ENCODE measurements around the gene IFNL2. TPM values are rescaled to one million over a fixed set of nuclear protein-coding genes. Genes with fewer than 3 reads are reported as not detected.
"Not testable (repeated sequence)": the region's sequence is repeated elsewhere in the genome, so short reads cannot be mapped to it uniquely, and the experiment has no call there.

The IFNL2 gene
- total RNA-seq (2021; ENCODE audit: unreplicated experiment) (0.33 TPM), Bru-seq, nascent RNA (percentile 19 among the genes with signal in this experiment), BruChase-seq, experiment 1, labeled RNA remaining after a 2-hour chase (percentile 19 among the genes with signal in this experiment), BruChase-seq, experiment 2, labeled RNA remaining after a 6-hour chase (percentile 18 among the genes with signal in this experiment)
- polyA plus RNA-seq (2012; ENCODE audit: insufficient read length) = not detected
- long read RNA-seq = 0 reads

DNA sequence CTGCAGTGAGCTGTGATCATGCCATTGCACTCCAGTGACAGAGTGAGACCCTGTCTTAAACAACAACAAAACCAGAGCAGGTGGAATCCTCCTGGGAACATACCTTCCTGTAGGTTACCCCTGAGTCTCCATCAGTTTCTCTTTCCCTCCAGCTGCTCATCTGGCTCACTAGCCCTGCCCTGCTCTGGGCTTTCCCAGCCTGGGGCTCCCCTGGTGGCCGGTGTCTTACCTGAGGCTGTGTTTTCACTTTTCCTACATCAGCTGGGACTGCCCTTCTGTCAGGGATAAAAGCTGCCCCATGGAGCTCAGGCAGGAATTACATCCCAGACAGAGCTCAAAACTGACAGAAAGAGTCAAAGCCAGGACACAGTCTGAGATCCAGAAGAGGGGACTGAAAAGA lies at the start of gene IFNL2:
TSS of gene IFNL2 (plus strand) at position 312 of the 400 bp plus-strand sequence. CDS start 173 bp downstream, outside the sequence.
- intact Hi-C loops (cut with micrococcal nuclease; ENCODE audit: unreplicated experiment); H3K9me3 ChIP-seq (ENCODE audit: control insufficient read depth, insufficient read depth, low read depth, low read length); H3K4me3 ChIP-seq (ENCODE audit: low read depth in 2 of 2, low read length in 2 of 2); POLR2A ChIA-PET; H3K36me3 ChIP-seq (ENCODE audit: control insufficient read depth, insufficient read depth, low read length); H3K27ac ChIP-seq (ENCODE audit: low read length); H3K27me3 ChIP-seq (ENCODE audit: control insufficient read depth, insufficient read depth, low read length); H3K4me1 ChIP-seq (ENCODE audit: control insufficient read depth, insufficient read depth, low read length); BruUV-seq (replicated peaks); in situ Hi-C loops (cut with HindIII; ENCODE audit: low pct_unique_long_range_greater_than_20kb, low sequenced_read_pairs); DNase-seq (ENCODE audit: low read depth, low spot score): not testable (repeated sequence)
- CTCF ChIA-PET = interaction anchor here (1.0 to 1.3 kb wide), 2 partner anchors 28 to 525 kb away, joined by 3 to 4 read pairs; partner anchors contain the start of gene IFNL1
- peak; percentile 85 for ATAC-seq

DNA sequence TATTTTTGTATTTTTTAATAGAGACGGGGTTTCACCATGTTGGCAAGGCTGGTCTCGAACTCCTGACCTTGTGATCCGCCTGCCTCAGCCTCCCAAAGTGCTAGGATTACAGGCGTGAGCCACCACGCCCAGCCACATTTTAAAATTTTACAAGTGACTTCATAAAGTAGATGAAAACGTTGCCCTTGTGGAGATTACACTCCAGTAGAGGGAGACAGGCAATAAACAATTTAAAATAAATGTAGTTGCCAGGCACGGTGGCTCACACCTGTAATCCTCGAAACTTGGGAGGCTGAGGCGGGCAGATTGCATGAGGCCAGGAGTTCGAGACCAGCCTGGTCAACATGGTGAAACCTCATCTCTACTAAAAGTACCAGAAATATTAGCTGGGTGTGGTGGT lies 49.1 kb upstream of the IFNL2 start:
- H3K36me3 ChIP-seq (ENCODE audit: control insufficient read depth, insufficient read depth, low read length); ATAC-seq; BruUV-seq (replicated peaks); H3K27ac ChIP-seq (ENCODE audit: low read length); H3K4me1 ChIP-seq (ENCODE audit: control insufficient read depth, insufficient read depth, low read length); DNase-seq (ENCODE audit: low read depth, low spot score); intact Hi-C loops (cut with micrococcal nuclease; ENCODE audit: unreplicated experiment); H3K9me3 ChIP-seq (ENCODE audit: control insufficient read depth, insufficient read depth, low read depth, low read length); H3K4me3 ChIP-seq (ENCODE audit: low read depth in 2 of 2, low read length in 2 of 2): not testable (repeated sequence)
- in situ Hi-C loops (cut with HindIII; ENCODE audit: low pct_unique_long_range_greater_than_20kb, low sequenced_read_pairs) = loop anchor here (5.0 kb wide), 3 partner anchors 33 to 558 kb away; partner anchors contain the start of genes LEUTX and SAMD4B
- peaks cover 14% of the 10 kb centered on the region for H3K27me3 ChIP-seq (ENCODE audit: control insufficient read depth, insufficient read depth, low read length)
- ChIA-PET POLR2A (interaction anchor here (0.7 kb wide), 1 partner anchor 1064 kb away, joined by 5 read pairs; no protein-coding TSS in a partner anchor), CTCF (interaction anchor here (0.5 to 1.2 kb wide), 7 partner anchors 9 to 728 kb away, joined by 3 to 6 read pairs (median 4); partner anchors contain the start of gene RPS16)

DNA sequence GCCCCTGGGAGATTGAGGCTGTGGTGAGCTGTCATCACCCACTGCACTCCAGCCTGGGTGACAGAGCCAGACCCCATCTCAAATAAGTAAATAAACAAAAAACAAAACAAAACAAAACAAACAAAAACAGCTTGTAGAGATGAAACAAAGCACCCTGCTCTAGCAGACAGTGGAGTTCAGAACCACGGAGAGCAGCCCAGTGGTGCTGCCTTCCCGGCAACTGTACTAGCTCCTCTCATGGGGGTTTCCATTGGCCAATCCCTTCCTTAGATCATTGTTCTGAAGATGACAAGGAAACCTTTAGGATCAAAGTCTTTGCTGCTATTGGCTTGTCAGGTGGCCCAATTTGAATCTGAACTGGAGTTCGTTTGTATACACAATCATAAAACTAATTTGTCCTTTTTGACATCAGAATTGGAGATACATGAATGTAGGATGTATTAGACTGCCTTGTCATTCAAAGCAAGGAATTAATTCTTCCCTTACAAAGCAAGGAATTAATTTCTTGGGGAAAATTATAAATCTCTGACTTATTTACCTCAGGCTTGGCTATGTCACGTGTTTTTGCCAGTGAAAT lies 44.4 kb upstream of the IFNL2 start:
- peaks cover 17% of the 10 kb centered on the region for H3K27me3 ChIP-seq (ENCODE audit: control insufficient read depth, insufficient read depth, low read length)
- no TSS peak for BruUV-seq (replicated peaks)
- intact Hi-C loops (cut with micrococcal nuclease; ENCODE audit: unreplicated experiment) (no loop called here), in situ Hi-C loops (cut with HindIII; ENCODE audit: low pct_unique_long_range_greater_than_20kb, low sequenced_read_pairs) (no loop called here)
- POLR2A ChIA-PET = interaction anchor here (0.9 kb wide), 1 partner anchor 115 kb away, joined by 3 read pairs; no protein-coding TSS in a partner anchor
- no peaks in the 10 kb centered on the region for H3K9me3 ChIP-seq (ENCODE audit: control insufficient read depth, insufficient read depth, low read depth, low read length)
- TF ChIP-seq, protein P1, sequence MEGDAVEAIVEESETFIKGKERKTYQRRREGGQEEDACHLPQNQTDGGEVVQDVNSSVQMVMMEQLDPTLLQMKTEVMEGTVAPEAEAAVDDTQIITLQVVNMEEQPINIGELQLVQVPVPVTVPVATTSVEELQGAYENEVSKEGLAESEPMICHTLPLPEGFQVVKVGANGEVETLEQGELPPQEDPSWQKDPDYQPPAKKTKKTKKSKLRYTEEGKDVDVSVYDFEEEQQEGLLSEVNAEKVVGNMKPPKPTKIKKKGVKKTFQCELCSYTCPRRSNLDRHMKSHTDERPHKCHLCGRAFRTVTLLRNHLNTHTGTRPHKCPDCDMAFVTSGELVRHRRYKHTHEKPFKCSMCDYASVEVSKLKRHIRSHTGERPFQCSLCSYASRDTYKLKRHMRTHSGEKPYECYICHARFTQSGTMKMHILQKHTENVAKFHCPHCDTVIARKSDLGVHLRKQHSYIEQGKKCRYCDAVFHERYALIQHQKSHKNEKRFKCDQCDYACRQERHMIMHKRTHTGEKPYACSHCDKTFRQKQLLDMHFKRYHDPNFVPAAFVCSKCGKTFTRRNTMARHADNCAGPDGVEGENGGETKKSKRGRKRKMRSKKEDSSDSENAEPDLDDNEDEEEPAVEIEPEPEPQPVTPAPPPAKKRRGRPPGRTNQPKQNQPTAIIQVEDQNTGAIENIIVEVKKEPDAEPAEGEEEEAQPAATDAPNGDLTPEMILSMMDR (IDR thresholded peaks at IDR 0.05) = no peak
- TF ChIP-seq POLR2AphosphoS5 (IDR thresholded peaks at IDR 0.05; ENCODE audit: low read depth, low read length) (no peak), TCF7L2 (IDR thresholded peaks at IDR 0.05; ENCODE audit: low read depth, low read length) (no peak), SIN3A (IDR thresholded peaks at IDR 0.05; ENCODE audit: borderline replicate concordance, insufficient read depth, low read depth, low read length) (no peak)
- TF ChIP-seq, protein P2, sequence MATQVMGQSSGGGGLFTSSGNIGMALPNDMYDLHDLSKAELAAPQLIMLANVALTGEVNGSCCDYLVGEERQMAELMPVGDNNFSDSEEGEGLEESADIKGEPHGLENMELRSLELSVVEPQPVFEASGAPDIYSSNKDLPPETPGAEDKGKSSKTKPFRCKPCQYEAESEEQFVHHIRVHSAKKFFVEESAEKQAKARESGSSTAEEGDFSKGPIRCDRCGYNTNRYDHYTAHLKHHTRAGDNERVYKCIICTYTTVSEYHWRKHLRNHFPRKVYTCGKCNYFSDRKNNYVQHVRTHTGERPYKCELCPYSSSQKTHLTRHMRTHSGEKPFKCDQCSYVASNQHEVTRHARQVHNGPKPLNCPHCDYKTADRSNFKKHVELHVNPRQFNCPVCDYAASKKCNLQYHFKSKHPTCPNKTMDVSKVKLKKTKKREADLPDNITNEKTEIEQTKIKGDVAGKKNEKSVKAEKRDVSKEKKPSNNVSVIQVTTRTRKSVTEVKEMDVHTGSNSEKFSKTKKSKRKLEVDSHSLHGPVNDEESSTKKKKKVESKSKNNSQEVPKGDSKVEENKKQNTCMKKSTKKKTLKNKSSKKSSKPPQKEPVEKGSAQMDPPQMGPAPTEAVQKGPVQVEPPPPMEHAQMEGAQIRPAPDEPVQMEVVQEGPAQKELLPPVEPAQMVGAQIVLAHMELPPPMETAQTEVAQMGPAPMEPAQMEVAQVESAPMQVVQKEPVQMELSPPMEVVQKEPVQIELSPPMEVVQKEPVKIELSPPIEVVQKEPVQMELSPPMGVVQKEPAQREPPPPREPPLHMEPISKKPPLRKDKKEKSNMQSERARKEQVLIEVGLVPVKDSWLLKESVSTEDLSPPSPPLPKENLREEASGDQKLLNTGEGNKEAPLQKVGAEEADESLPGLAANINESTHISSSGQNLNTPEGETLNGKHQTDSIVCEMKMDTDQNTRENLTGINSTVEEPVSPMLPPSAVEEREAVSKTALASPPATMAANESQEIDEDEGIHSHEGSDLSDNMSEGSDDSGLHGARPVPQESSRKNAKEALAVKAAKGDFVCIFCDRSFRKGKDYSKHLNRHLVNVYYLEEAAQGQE (IDR thresholded peaks at IDR 0.05; ENCODE audit: insufficient read depth in 1 of 2, low read depth in 2 of 2, low read length in 1 of 2) = peak; percentile 99 to 100
- no peaks in the 10 kb centered on the region for H3K36me3 ChIP-seq (ENCODE audit: control insufficient read depth, insufficient read depth, low read length)
- H3K4me3 ChIP-seq (ENCODE audit: low read depth in 2 of 2, low read length in 2 of 2) = no peak overlapping the region
- H3K4me1 ChIP-seq (ENCODE audit: control insufficient read depth, insufficient read depth, low read length) = no peaks in the 10 kb centered on the region
- ATAC-seq (peak; percentile 40; the same call in 1 of the 2 replicates), DNase-seq (ENCODE audit: low read depth, low spot score) (no peak)
- CTCF ChIA-PET = interaction anchor here (0.6 to 0.7 kb wide), 2 partner anchors 24 to 99 kb away, joined by 3 to 4 read pairs; no protein-coding TSS in a partner anchor
- H3K27ac ChIP-seq (ENCODE audit: low read length) = no peak overlapping the region
